Stomach (tissue), 9 donors: ENCODE results near the gene DCXR. TPM values are rescaled to one million over a fixed set of nuclear protein-coding genes. Genes with fewer than 3 reads are reported as not detected.

ENCODE experiments used
- DNase-seq, 2 donors: peaks; one replicate each; pipeline versions ENCODE4 v3.0.0 to v3.0.0-alpha.2; 2013 to 2019
- H3K27ac ChIP-seq, 5 donors: fragments of 200-600 bp in 4 of 5; sonication (generic) in 4 of 5; one replicate each; pipeline ENCODE4 v1.5.1; 2013 to 2019; ENCODE audit warnings: mild to moderate bottlenecking in 1 of 5, moderate library complexity in 1 of 5
- H3K27me3 ChIP-seq, 3 donors: fragments of 200-600 bp; sonication (generic); one replicate each; pipeline ENCODE4 v1.5.1; 2017 to 2019; ENCODE audit warnings: mixed run types in 1 of 3
- H3K36me3 ChIP-seq, 4 donors: fragments of 200-600 bp; sonication (generic); 1 replicate in 3 of 4; 2 replicates in 1 of 4; pipeline ENCODE4 v1.5.1; 2016 to 2019
- H3K4me1 ChIP-seq, 4 donors: fragments of 200-600 bp; sonication (generic); one replicate each; pipeline ENCODE4 v1.5.1; 2016 to 2019
- H3K4me3 ChIP-seq, 4 donors: fragments of 200-600 bp; sonication (generic) in 3 of 4; one replicate each; pipeline ENCODE4 v1.5.1; 2016 to 2019; ENCODE audit warnings: mild to moderate bottlenecking in 1 of 4
- H3K9me3 ChIP-seq, 4 donors: fragments of 200-600 bp; sonication (generic); one replicate each; pipeline ENCODE4 v1.5.1; 2016 to 2019
- EP300 ChIP-seq: sonication (generic); formaldehyde crosslinking; IDR thresholded peaks from one replicate; pipeline ENCODE4 v1.6.1; 2017; ENCODE audit warnings: antibody characterized with exemption
- POLR2A ChIP-seq, 4 donors: fragments of 450-650 bp; IDR thresholded peaks; one replicate each; pipeline ENCODE4 v1.6.1; 2016; ENCODE audit warnings: antibody characterized with exemption in 4 of 4, control low read depth in 2 of 4, mild to moderate bottlenecking in 1 of 4, moderate library complexity in 1 of 4
- POLR2AphosphoS5 ChIP-seq, 3 donors: sonication (generic); formaldehyde crosslinking; IDR thresholded peaks; one replicate each; pipeline ENCODE4 v1.6.1; 2016; ENCODE audit warnings: antibody characterized with exemption in 3 of 3
- WGBS, 5 donors: extraction: QIAGEN DNeasy Blood & Tissue Kit in 3 of 5; methylation state at CpG; one replicate each; pipeline versions ENCODE4 v1.1.5 to v1.1.7; 2013 to 2018; 5-methylcytosine and 5-hydroxymethylcytosine counted together
- intact Hi-C: fragments of 100-400 bp; cut with DNase I; formaldehyde crosslinking; loops from one replicate; pipeline ENCODE4 v1.15.1; 2023; ENCODE audit warnings: low total_unique reads
- polyA plus RNA-seq, 3 donors: library from polyadenylated mRNA; stranded (reverse); fragments of 200-250 nt; gene quantifications; one replicate each; pipeline ENCODE4 v1.2.3, GENCODE V29; 2013
- total RNA-seq, 5 donors: library from RNA; depleted of rRNA; stranded (reverse); fragments of >200 nt; gene quantifications; one replicate each; pipeline versions ENCODE4 v1.1.0 to v1.2.3, GENCODE V29; 2014 to 2016
- TF ChIP-seq, protein P1 (sequence below), 7 experiments: fragments of 450-650 bp in 4 of 7; fragments of 200-600 bp in 3 of 7; sonication (generic) in 3 of 7; IDR thresholded peaks; one replicate each; pipeline ENCODE4 v1.5.1; 2016 to 2019; ENCODE audit warnings: antibody characterized with exemption in 7 of 7, control low read depth in 2 of 7, mild to moderate bottlenecking in 1 of 7
- donor health status: healthy with polysubstance abuse.
- donor health status: Bipolar disorder and iron deficiency.
- donor health status: healthy.

The DCXR gene
- total and polyA plus RNA-seq, 8 donors, result 11.1 to 461 (median 231) TPM

DNA sequence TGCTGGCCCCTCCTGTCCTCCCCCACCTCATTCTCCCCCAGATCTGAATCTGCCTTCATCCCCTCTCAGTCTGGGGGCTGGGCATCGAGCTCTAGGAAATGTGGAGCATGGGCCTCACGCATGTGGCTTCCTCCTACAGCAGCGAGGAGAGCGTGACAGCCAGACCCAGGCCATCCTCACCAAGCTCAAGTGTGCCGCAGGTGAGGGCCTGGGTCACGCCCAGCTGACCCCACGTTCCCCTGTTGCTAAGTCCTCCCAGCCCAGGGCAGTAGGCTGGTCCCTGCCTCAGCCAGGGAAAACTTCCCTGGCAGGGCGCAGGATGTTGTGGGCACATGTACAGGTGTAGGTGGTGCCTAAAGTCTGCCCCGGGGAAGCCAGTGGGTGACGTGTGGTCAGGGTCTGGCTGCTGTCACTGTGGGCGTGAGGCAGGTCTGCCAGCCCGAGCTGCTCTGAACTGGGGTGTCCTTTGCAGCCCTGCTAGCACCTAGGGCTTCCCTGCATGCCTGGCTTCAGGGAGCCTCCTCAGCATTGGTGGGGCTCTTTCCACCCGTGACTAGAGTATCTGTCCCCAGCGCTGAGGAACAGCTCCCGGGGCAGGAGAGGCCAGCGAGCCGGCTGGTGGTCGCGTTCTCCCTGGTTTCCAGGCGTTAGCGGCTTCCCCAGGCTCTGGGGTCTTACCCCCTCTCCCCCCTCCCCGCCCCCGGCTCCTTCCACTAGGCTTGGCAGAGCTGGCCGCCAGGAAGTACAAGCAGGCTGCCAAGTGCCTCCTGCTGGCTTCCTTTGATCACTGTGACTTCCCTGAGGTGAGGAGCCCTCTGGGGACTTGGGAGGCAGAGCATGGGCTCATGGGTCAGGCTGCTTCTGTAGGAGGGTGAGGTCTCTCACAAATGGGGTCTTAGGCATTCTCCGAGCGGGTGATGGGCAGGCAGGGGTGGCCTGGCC is 17.8 kb upstream of the DCXR start:
- no peak overlapping the region for H3K4me3 ChIP-seq
- peaks cover 25 to 42% (median 33%) of the 10 kb centered on the region in 4 donors for H3K4me1 ChIP-seq
- 76 to 85% (median 77%) methylated on average over 10 to 26 of the region's 26 CpGs for WGBS, 5 donors
- intact Hi-C loops, result no loop called here
- TF ChIP-seq EP300, result no peak
- DNase-seq, result no peak
- no peak overlapping the region for H3K27ac ChIP-seq
- no peaks in the 10 kb centered on the region for H3K9me3 ChIP-seq
- H3K36me3 ChIP-seq, result peaks cover 54 to 72% (median 70%) of the 10 kb centered on the region in 4 donors
- H3K27me3 ChIP-seq, result no peaks in the 10 kb centered on the region

DNA sequence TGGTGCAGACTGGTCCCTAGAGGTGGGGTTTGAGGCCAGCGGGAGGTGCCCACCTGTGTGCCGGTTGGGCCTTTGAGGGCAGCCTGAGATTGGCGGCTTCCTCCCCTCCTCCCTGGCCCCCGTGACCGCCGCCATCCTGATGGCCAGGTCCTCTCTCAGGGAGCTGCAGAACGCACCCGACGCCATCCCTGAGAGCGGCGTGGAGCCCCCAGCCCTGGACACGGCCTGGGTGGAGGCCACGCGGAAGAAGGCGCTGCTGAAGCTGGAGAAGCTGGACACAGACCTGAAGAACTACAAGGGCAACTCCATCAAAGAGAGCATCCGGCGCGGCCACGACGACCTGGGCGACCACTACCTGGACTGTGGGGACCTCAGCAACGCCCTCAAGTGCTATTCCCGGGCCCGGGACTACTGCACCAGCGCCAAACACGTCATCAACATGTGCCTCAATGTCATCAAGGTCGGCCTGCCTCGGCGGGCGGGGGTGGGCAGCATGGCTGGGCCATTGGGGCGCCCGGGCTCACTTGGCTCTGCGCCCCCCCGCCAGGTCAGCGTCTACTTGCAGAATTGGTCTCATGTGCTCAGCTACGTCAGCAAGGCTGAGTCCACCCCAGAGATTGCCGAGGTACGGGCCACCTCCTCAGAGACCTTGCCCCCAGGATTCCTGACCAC is 17.0 kb upstream of the DCXR start:
- intact Hi-C loops, result no loop called here
- H3K4me1 ChIP-seq, result peaks cover 28 to 50% (median 42%) of the 10 kb centered on the region in 4 donors
- DNase-seq, result no peak
- no peaks in the 10 kb centered on the region for H3K27me3 ChIP-seq
- H3K36me3 ChIP-seq, result peaks cover 49 to 72% (median 68%) of the 10 kb centered on the region in 4 donors
- TF ChIP-seq POLR2A (IDR thresholded peaks at IDR 0.05) (no peak), EP300 (no peak), POLR2AphosphoS5 (IDR thresholded peaks at IDR 0.05) (no peak)
- TF ChIP-seq, protein P1, sequence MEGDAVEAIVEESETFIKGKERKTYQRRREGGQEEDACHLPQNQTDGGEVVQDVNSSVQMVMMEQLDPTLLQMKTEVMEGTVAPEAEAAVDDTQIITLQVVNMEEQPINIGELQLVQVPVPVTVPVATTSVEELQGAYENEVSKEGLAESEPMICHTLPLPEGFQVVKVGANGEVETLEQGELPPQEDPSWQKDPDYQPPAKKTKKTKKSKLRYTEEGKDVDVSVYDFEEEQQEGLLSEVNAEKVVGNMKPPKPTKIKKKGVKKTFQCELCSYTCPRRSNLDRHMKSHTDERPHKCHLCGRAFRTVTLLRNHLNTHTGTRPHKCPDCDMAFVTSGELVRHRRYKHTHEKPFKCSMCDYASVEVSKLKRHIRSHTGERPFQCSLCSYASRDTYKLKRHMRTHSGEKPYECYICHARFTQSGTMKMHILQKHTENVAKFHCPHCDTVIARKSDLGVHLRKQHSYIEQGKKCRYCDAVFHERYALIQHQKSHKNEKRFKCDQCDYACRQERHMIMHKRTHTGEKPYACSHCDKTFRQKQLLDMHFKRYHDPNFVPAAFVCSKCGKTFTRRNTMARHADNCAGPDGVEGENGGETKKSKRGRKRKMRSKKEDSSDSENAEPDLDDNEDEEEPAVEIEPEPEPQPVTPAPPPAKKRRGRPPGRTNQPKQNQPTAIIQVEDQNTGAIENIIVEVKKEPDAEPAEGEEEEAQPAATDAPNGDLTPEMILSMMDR (IDR thresholded peaks at IDR 0.05), result no peak
- no peak overlapping the region for H3K4me3 ChIP-seq
- no peaks in the 10 kb centered on the region for H3K9me3 ChIP-seq
- WGBS, 5 donors, result 84 to 93% (median 87%) methylated on average over 21 to 38 of the region's 38 CpGs
- H3K27ac ChIP-seq, result no peak overlapping the region

DNA sequence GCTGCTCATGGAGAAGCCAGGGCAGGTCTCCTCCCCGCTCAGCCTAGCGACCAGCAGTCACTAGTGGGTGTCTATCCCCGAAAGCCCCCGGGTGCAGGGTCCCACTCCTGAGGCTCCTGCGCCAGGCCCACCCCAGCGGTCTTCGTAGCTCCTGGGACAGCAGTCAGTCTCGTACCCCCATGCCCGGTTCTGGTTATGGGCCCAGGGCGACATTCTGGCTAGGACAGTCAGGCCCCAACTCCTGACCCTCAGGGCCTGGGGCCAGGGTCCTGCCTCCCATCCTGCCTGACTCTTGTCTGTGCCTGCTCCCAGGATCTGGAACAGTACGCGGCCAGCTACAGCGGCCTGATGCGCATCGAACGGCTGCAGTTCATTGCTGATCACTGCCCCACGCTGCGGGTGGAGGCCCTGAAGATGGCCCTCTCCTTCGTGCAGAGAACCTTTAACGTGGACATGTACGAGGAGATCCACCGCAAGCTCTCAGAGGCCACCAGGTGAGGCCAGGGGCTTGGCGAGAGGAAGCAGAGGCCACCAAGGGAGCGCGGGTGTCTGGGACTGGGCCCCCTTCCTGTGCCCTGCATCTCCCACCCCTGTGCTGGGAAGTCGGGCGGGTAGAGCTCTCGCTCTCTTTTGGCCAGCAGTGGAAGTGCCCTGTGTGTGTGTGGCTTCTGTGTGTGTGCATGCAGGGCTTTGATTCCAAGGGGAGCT is 16.2 kb upstream of the DCXR start:
- Histone ChIP-seq H3K27ac (no peak overlapping the region), H3K9me3 (no peaks in the 10 kb centered on the region), H3K27me3 (no peaks in the 10 kb centered on the region), H3K36me3 (peaks cover 41 to 72% (median 68%) of the 10 kb centered on the region in 4 donors), H3K4me3 (no peak overlapping the region), H3K4me1 (peaks cover 28 to 55% (median 47%) of the 10 kb centered on the region in 4 donors)
- no peak for TF ChIP-seq EP300
- no peak for TF ChIP-seq POLR2A (IDR thresholded peaks at IDR 0.05)
- TF ChIP-seq POLR2AphosphoS5 (IDR thresholded peaks at IDR 0.05), result no peak
- TF ChIP-seq, protein P1 (IDR thresholded peaks at IDR 0.05), result no peak
- intact Hi-C loops, result no loop called here
- WGBS, 5 donors, result 90 to 95% (median 93%) methylated on average over 19 to 28 of the region's 28 CpGs
- DNase-seq, result no peak

DNA sequence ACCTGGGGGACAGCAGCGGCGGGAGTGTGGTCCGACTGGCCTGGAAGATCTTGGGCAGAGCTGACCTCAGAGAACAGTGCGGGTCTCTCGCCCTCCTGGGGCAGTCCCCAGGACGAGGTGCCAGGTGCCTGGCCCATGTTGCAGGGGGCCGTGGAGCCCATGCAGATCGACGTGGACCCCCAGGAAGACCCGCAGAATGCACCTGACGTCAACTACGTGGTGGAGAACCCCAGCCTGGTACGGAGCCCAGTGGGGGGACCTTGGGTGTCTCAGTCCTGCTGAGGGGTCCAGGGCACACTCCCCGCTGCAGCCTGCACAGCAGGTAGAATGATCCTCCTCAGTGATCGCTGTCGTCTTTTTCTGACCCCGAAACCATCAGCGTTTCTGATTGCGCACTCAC is 15.6 kb upstream of the DCXR start:
- H3K4me3 ChIP-seq, result peak overlapping the region; percentile 67 to 88 (median 86)
- intact Hi-C loops, result no loop called here
- TF ChIP-seq POLR2A (IDR thresholded peaks at IDR 0.05) (no peak), EP300 (no peak), POLR2AphosphoS5 (IDR thresholded peaks at IDR 0.05) (no peak)
- TF ChIP-seq, protein P1 (IDR thresholded peaks at IDR 0.05), result no peak
- DNase-seq, result no peak
- peaks cover 41 to 72% (median 68%) of the 10 kb centered on the region in 4 donors for H3K36me3 ChIP-seq
- H3K9me3 ChIP-seq, result no peaks in the 10 kb centered on the region
- H3K27me3 ChIP-seq, result no peaks in the 10 kb centered on the region
- H3K27ac ChIP-seq, result peak overlapping the region in 2 of 5 donors; percentile 82 to 85
- 83 to 88% (median 86%) methylated on average over 15 to 19 of the region's 19 CpGs for WGBS, 5 donors
- peaks cover 28 to 55% (median 48%) of the 10 kb centered on the region in 4 donors for H3K4me1 ChIP-seq
